ENCODE measurements around the gene XPO6. TPM values are rescaled to one million over a fixed set of nuclear protein-coding genes. Genes with fewer than 3 reads are reported as not detected.

The XPO6 gene
- polyA plus RNA-seq, 1 donor (not counting 4 experiments of a cell fraction or from before 2014, with no cell fraction given) = 127 TPM

DNA sequence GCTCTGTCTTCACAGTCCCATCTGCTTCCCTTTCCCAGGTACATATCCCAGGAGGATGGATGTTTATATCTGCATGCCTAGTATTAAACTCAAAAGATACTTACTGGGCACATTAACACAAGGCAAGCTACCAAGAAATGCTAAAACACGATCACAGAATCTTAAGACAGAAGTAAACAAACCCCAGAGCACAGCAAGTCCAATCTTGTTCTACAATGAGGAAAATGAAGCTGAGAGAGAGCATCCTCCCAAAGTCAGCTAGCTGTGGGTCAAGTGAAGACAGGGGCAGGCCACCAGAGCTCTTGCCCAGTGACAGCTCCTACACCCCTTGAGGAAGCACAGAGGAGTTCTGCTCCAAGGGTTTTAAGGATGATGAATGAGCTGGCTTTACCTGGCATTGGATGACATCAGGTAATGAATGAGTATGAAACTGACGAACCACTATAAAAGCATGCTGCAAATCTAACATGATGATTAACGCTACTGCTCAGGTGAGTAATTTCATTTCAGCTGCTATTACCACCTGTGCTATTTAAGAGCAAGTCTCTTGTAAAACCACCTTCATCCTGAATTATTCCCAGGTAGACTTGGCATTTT, 20.3 kb downstream of the XPO6 start:
- Histone ChIP-seq H3K9me3 (ENCODE audit: control insufficient read depth, low read depth, low read length) (no peaks in the 10 kb centered on the region), H3K4me2 (ENCODE audit: control insufficient read depth, extremely low read depth, insufficient read depth, low read depth, low read length) (peak overlapping the region; percentile 49), H3K4me1 (ENCODE audit: control insufficient read depth, extremely low read depth, insufficient read depth, low read length) (peaks cover 45% of the 10 kb centered on the region), H4K20me1 (ENCODE audit: control insufficient read depth, extremely low read depth, insufficient read depth, low read length) (peaks cover 42% of the 10 kb centered on the region), H3K36me3 (ENCODE audit: control insufficient read depth in 2 of 2, extremely low read depth in 1 of 2, insufficient read depth in 2 of 2, low read length in 2 of 2) (peaks cover 3 to 9% of the 10 kb centered on the region in 2 experiments), H3K4me3 (ENCODE audit: control insufficient read depth in 2 of 3, extremely low read depth in 1 of 3, insufficient read depth in 2 of 3, low read depth in 1 of 3, low read length in 3 of 3) (no peak overlapping the region), H2AFZ (ENCODE audit: control insufficient read depth, low read length) (no peak overlapping the region), H3K79me2 (ENCODE audit: control insufficient read depth, insufficient read depth, low read length) (peaks cover 93% of the 10 kb centered on the region), H3K27ac (ENCODE audit: control insufficient read depth, insufficient read depth, low read length) (peak overlapping the region; percentile 42), H3K27me3 (ENCODE audit: control insufficient read depth, extremely low read depth, insufficient read depth, low read length) (no peaks in the 10 kb centered on the region), H3K9me1 (ENCODE audit: control insufficient read depth, extremely low read depth, insufficient read depth, low read length) (peaks cover 10% of the 10 kb centered on the region), H3K9ac (ENCODE audit: control insufficient read depth, extremely low read depth, insufficient read depth, low read length) (no peak overlapping the region)
- dilution Hi-C loops (cut with MboI; ENCODE audit: extremely low pct_ligation_motif_present, low sequenced_read_pairs) = no loop called here
- peak; percentile 77 for FAIRE-seq
- no peak for TF ChIP-seq EZH2 (IDR thresholded peaks at IDR 0.05; ENCODE audit: low read length)
- TF ChIP-seq, protein P1, sequence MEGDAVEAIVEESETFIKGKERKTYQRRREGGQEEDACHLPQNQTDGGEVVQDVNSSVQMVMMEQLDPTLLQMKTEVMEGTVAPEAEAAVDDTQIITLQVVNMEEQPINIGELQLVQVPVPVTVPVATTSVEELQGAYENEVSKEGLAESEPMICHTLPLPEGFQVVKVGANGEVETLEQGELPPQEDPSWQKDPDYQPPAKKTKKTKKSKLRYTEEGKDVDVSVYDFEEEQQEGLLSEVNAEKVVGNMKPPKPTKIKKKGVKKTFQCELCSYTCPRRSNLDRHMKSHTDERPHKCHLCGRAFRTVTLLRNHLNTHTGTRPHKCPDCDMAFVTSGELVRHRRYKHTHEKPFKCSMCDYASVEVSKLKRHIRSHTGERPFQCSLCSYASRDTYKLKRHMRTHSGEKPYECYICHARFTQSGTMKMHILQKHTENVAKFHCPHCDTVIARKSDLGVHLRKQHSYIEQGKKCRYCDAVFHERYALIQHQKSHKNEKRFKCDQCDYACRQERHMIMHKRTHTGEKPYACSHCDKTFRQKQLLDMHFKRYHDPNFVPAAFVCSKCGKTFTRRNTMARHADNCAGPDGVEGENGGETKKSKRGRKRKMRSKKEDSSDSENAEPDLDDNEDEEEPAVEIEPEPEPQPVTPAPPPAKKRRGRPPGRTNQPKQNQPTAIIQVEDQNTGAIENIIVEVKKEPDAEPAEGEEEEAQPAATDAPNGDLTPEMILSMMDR (optimal IDR thresholded peaks at IDR 0.05 in 1 of 3, IDR thresholded peaks at IDR 0.05 in 1 of 3, conservative IDR thresholded peaks at IDR 0.05 in 1 of 3; ENCODE audit: extremely low read depth in 1 of 3, insufficient read depth in 2 of 3, low read length in 3 of 3) = no peak
- peak; percentile 79 for DNase-seq (ENCODE audit: low read depth, low spot score)

DNA sequence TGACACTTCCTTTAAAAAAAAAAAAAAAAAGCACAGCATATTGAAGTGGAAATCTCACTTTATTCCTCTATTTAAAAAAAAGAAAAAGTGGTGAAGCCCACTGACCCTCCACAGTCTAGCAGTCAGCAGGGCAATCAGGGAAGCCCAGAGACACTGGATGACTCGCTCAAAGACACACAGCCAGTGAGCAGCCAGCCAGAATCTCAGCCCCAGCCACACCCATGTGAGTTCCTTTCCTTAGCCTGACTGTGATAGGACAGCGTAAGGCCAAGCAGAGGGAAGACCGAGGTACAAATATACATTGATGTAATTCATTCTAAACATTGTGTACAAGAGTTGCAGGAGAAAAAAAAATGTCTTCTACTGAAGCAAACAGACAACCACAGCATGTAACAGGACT, 22.5 kb downstream of the XPO6 start:
- DNase-seq (ENCODE audit: low read depth, low spot score) (no peak), FAIRE-seq (no peak)
- peaks cover 36% of the 10 kb centered on the region for H3K4me1 ChIP-seq (ENCODE audit: control insufficient read depth, extremely low read depth, insufficient read depth, low read length)
- H3K9ac ChIP-seq (ENCODE audit: control insufficient read depth, extremely low read depth, insufficient read depth, low read length) = no peak overlapping the region
- dilution Hi-C loops (cut with MboI; ENCODE audit: extremely low pct_ligation_motif_present, low sequenced_read_pairs) = no loop called here
- peaks cover 93% of the 10 kb centered on the region for H3K79me2 ChIP-seq (ENCODE audit: control insufficient read depth, insufficient read depth, low read length)
- no peak overlapping the region for H3K4me2 ChIP-seq (ENCODE audit: control insufficient read depth, extremely low read depth, insufficient read depth, low read depth, low read length)
- H3K27ac ChIP-seq (ENCODE audit: control insufficient read depth, insufficient read depth, low read length) = no peak overlapping the region
- peaks cover 44% of the 10 kb centered on the region for H4K20me1 ChIP-seq (ENCODE audit: control insufficient read depth, extremely low read depth, insufficient read depth, low read length)
- H3K4me3 ChIP-seq (ENCODE audit: control insufficient read depth in 2 of 3, extremely low read depth in 1 of 3, insufficient read depth in 2 of 3, low read depth in 1 of 3, low read length in 3 of 3) = no peak overlapping the region
- no peaks in the 10 kb centered on the region for H3K9me3 ChIP-seq (ENCODE audit: control insufficient read depth, low read depth, low read length)
- no peak overlapping the region for H2AFZ ChIP-seq (ENCODE audit: control insufficient read depth, low read length)
- TF ChIP-seq, protein P1 (optimal IDR thresholded peaks at IDR 0.05 in 1 of 3, IDR thresholded peaks at IDR 0.05 in 1 of 3, conservative IDR thresholded peaks at IDR 0.05 in 1 of 3; ENCODE audit: extremely low read depth in 1 of 3, insufficient read depth in 2 of 3, low read length in 3 of 3) = no peak
- no peak for TF ChIP-seq EZH2 (IDR thresholded peaks at IDR 0.05; ENCODE audit: low read length)
- peaks cover 3 to 9% of the 10 kb centered on the region in 2 experiments for H3K36me3 ChIP-seq (ENCODE audit: control insufficient read depth in 2 of 2, extremely low read depth in 1 of 2, insufficient read depth in 2 of 2, low read length in 2 of 2)
- H3K27me3 ChIP-seq (ENCODE audit: control insufficient read depth, extremely low read depth, insufficient read depth, low read length) = no peaks in the 10 kb centered on the region
- peaks cover 7% of the 10 kb centered on the region for H3K9me1 ChIP-seq (ENCODE audit: control insufficient read depth, extremely low read depth, insufficient read depth, low read length)
